GM21619 (cell line): ENCODE measurements around the gene CSMD2.
A peak's percentile ranks its signal among the peaks of the same experiment; 100 is the strongest.

ENCODE experiments used
- ATAC-seq: cut with Tn5 transposase; IDR thresholded peaks from one replicate; pipeline ENCODE4 v1.9.1; 2021; ENCODE audit not compliant: unreplicated experiment

CSMD2 gene

GRCh38 chr1:33908324-33908956 lies 256.6 kb downstream of the CSMD2 start:
- ATAC-seq = no peak

GRCh38 chr1:33906156-33906555 lies 258.9 kb downstream of the CSMD2 start:
- no peak for ATAC-seq

- ATAC-seq = no peak
These were observed 259.8 kb downstream of the CSMD2 start for GRCh38 chr1:33905241-33905640.

DNA sequence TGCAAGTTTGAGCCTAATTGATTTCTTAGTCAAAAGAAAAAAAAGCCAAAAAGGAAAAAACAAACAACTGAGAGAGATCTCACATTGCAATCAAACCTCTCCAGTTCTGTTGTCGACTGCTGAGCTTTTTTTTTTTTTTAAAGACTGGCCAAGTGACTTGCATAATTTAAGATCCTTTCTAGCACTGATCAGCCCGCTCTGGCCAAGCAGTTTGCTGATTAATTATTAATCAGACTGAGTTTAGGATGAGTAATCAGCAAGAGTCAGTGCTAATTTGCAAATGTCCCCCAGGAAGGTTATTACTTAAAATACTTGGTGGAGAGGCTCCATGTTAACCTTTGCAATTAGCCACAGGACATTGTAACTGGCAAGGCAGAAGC lies 261.8 kb downstream of the CSMD2 start:
- ATAC-seq = peak; percentile 65

DNA sequence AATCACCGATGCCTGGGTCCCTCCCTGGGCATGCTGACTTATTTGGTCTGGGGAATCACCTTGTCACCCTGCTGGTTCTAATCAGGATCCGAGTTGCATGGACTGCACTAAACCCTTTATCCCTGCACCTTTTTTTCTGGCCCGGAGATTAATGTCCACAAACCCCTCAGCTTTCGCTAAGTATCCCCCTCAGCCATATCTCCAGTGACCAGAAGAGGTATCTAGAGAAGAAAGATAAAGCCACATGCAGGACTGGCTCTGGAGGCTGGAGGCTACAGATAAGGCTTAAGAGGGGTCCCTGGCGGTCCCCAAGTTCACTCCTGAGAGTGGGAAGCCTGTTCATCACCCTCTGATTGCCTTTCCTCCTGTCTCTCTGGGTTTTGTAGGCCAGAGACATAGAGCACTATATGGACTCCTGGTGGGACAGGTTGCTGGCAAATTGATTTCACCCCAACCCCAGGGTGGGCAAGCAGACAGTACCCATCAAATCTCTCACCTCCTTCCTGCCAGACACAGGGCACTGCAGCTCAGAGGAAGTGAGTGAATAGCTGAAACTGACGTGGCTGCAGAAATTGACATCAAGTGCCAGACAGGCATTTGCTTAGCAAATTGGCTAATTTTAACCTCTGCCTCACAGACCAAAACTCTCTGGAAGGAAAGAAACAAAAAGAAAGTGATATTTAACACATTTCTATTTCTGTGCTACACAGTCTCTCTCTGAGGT lies 262.4 kb downstream of the CSMD2 start:
- peak; percentile 83 for ATAC-seq

DNA sequence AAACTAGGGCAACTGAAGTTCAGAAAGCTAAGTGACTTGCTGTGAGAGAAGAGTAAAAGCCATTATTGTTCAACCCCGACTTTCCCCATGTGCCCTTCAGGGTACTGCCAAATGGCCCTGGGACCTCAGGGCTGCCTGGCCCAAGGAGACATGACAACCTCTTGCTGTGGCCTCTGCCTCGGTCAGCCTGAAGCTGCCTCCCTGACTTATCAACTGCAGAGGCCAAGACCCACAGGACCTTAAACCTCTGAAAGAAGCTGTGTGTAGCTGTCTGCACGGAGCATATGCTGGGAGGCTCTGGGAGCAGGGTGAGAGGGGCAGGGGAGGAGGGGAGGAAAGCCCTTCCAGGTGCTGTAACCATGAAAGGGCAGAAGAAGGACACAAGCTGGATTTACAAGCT lies 265.3 kb downstream of the CSMD2 start:
- no peak for ATAC-seq

DNA sequence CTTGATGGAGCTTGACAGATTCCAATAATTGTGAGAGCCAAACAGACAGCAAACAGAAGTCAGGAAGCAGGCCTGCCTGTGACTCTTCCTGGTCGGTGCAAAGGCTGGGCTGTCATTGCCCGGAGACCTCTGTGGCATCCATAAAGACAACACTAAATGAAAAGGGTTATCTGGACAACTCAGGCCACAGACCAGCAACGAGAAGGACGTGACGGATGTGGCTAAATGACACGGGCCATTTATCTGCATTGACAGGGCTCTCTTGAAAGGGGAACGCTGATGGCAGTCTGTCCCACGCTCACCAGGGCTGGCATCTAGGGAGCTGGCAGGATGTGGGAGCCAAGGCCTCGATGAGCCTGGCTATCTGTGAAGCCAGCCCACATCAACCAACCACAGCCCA lies 266.1 kb downstream of the CSMD2 start:
- ATAC-seq = no peak

- no peak for ATAC-seq
These were observed 266.6 kb downstream of the CSMD2 start for GRCh38 chr1:33898406-33898805.

GRCh38 chr1:33897092-33897725 lies 267.8 kb downstream of the CSMD2 start:
- ATAC-seq = no peak

DNA sequence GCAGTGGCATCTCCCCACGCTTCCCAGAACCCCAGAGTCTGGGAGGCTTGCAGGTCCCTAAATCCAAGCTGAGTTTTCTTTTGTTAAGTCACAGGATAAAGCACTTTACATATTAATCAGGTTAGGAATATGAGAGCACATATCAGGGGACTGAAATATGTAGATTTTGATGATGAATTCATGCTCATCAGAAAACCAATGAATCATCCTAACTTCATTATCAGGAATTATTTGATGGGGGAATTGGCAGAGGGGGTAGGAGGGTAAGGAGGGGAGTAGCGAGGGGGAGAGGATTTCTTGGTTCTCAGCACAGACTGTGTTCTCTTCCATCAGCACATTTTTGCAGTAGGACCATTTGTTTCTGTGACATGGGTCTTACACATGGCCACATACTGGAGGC lies 269.1 kb downstream of the CSMD2 start:
- ATAC-seq = no peak

- no peak for ATAC-seq
These were observed 269.6 kb downstream of the CSMD2 start for GRCh38 chr1:33895396-33895795.

- ATAC-seq = no peak
These were observed 271.7 kb downstream of the CSMD2 start for GRCh38 chr1:33893147-33893830.

GRCh38 chr1:33886496-33886895 lies 278.5 kb downstream of the CSMD2 start:
- ATAC-seq = no peak

- ATAC-seq = no peak
These were observed 284.7 kb downstream of the CSMD2 start for GRCh38 chr1:33880305-33880704.

DNA sequence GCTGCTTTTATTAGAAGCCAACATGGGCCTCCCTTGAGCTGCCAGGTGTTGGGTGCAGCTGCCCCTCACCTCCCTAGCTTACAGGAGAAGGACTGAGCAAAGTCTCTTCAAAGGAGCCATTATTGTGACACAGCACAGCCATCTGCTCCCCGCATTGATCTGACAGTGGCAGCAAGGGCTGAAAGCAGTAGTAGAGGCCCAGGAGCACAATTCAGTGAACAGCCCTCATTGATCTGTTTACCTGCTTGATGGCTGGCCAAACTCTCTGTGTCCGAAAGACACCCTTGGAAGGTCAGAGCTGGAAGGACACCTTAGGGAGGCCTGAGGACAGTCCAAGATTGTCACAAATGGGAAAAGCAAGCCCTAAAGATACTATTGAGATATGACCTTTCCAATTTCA lies 286.6 kb downstream of the CSMD2 start:
- no peak for ATAC-seq

DNA sequence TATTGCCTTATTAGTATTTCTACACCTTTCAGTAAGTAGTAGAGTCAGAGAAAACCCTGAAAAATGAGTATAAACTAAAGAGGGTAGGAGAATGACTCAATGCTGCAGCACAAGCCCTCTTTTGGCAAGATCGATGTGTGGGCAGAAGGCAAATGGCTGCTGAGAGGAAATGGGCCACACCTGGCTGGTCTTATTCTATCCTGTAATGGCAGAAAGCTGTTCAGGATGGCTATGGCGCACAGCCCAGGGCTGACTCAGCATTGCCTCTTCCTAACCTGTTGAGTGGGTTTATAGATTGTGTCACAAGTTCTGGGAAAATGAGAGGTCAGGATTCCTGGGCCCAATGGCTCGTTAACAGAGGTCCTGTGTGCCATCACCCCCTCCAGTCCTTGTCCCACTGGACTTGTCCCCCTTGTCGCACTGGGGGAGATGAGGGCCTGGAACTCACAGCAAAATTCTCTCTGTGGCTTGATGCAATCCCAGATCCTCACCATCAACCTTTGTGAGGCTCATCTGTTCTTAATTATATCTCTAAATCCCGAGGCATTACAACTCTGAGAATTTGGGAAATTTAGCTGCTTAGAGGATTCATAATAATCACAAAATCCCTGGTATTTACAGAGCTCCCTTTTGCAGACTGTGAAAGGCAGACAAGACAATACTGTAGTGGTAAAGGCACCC lies 287.9 kb downstream of the CSMD2 start:
- no peak for ATAC-seq

DNA sequence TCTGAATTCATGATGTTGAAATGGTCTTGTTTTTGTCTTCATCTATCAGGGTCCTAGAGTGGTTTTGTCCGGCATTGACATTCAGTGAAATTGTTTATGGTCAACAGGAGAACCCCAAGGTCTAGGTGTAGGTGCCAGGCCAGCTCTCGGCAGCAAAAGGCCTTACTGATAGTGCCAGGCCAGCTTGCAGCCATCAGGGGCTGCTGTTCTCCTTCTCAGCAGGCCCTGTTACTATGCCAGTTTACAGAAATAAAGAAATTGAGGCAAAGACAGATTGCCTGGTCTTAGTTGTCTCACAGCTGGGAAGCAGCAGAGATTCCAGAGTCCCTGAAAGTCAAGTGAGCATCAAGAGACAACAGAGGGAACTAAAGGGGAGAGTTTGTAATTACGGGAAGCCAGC lies 289.2 kb downstream of the CSMD2 start:
- no peak for ATAC-seq

DNA sequence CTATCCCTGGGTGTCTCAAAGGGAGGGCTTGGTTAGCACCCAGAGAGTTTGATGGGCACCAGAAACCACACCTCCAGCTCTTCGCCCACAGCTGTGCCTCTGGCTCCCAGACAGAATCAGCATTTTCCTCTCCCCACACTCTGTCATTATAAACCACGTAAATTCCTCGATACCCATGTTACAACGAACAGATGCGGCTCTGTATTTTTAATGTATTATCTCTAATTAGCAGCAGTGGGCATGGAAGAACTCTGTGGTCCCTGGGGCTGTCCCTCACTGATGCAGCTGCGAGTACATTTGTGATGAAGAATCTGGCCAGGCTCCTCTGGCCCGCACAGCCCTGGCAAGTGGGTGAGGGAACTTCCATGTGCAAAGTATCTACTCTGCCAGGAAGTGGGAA lies 290.4 kb downstream of the CSMD2 start:
- ATAC-seq = no peak

DNA sequence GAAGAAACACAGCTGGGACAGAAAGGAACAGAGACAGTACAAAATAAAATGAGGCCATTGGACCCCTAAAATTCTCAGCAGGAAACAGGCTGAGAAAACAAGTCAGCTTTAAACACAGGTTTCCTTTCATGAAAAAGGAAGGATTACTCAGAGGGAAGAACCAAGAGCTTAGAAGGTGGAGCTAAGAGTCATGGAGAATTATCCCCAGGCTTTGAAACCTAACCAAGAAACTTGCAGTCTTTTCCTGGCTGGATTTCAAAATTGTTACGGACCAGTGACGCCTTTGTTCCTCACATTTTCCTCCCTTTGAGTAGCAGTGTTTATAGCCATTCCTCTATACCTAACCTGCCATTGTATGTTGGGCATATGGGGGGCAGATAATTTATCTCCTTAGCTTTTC lies 292.3 kb downstream of the CSMD2 start:
- ATAC-seq = no peak

DNA sequence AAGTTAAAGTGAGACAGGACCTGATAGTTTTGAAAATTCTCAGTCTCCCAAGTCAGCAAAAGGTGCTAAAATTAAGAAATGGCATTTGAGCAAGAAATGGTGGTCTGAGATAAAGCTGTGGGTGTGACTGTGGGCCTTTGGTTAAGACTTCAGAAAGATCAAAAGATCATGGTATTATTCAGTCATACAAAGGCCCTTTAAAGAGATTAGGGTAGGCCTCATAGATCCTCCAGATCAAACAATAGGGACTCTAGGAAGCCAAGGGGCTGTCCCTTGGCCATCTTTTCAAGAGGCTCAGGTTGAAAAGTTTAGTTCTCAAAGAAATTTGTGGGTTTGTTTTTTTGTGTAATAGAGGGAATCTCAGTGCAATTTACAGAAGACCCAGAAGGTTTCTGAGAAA lies 292.8 kb downstream of the CSMD2 start:
- no peak for ATAC-seq

GRCh38 chr1:33867684-33868083 lies 297.3 kb downstream of the CSMD2 start:
- ATAC-seq = no peak
